A549 (cell line): Measurements from ENCODE around the gene C16orf78.

Experiments
- JUNB ChIP-seq: fragments of >200 bp; sonication (Bioruptor Twin); formaldehyde crosslinking; IDR thresholded peaks from 2 replicates; pipeline ENCODE4 v1.6.1; 2016
- MAFK ChIP-seq: fragments of 450-650 bp; IDR thresholded peaks from 2 replicates; pipeline ENCODE4 v1.6.1; 2014; ENCODE audit not compliant: partially characterized antibody
- POLR2A ChIP-seq: IDR thresholded peaks from 2 replicates; pipeline ENCODE4 v1.6.1; 2012; ENCODE audit warnings: mild to moderate bottlenecking, low read length
- TF ChIP-seq, protein P1 (sequence below): fragments of >200 bp; sonication (Bioruptor Twin); formaldehyde crosslinking; IDR thresholded peaks from 3 replicates; pipeline ENCODE4 v1.5.1; 2016
- TF ChIP-seq, protein P2 (sequence below): fragments of 250-450 bp; sonication (Bioruptor Pico); IDR thresholded peaks from 2 replicates; pipeline ENCODE4 v1.5.0; 2021; ENCODE audit warnings: mild to moderate bottlenecking, moderate library complexity, borderline replicate concordance
- TF ChIP-seq, protein P3 (sequence below): fragments of 450-650 bp; IDR thresholded peaks from 2 replicates; pipeline ENCODE4 v1.6.1; 2014; ENCODE audit warnings: antibody characterized with exemption
- TF ChIP-seq, protein P4 (sequence below): fragments of 200-600 bp; sonication (generic); IDR thresholded peaks from 2 replicates; pipeline ENCODE4 v1.6.1; 2016; ENCODE audit warnings: antibody characterized with exemption, mild to moderate bottlenecking, moderate library complexity

- no peak for TF ChIP-seq JUNB
- TF ChIP-seq, protein P1, sequence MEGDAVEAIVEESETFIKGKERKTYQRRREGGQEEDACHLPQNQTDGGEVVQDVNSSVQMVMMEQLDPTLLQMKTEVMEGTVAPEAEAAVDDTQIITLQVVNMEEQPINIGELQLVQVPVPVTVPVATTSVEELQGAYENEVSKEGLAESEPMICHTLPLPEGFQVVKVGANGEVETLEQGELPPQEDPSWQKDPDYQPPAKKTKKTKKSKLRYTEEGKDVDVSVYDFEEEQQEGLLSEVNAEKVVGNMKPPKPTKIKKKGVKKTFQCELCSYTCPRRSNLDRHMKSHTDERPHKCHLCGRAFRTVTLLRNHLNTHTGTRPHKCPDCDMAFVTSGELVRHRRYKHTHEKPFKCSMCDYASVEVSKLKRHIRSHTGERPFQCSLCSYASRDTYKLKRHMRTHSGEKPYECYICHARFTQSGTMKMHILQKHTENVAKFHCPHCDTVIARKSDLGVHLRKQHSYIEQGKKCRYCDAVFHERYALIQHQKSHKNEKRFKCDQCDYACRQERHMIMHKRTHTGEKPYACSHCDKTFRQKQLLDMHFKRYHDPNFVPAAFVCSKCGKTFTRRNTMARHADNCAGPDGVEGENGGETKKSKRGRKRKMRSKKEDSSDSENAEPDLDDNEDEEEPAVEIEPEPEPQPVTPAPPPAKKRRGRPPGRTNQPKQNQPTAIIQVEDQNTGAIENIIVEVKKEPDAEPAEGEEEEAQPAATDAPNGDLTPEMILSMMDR: no peak
- no peak for TF ChIP-seq POLR2A
- TF ChIP-seq, protein P2, sequence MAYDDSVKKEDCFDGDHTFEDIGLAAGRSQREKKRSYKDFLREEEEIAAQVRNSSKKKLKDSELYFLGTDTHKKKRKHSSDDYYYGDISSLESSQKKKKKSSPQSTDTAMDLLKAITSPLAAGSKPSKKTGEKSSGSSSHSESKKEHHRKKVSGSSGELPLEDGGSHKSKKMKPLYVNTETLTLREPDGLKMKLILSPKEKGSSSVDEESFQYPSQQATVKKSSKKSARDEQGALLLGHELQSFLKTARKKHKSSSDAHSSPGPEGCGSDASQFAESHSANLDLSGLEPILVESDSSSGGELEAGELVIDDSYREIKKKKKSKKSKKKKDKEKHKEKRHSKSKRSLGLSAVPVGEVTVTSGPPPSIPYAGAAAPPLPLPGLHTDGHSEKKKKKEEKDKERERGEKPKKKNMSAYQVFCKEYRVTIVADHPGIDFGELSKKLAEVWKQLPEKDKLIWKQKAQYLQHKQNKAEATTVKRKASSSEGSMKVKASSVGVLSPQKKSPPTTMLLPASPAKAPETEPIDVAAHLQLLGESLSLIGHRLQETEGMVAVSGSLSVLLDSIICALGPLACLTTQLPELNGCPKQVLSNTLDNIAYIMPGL (CRISPR knock-in tag): no peak
- TF ChIP-seq MAFK: no peak
- TF ChIP-seq, protein P3, sequence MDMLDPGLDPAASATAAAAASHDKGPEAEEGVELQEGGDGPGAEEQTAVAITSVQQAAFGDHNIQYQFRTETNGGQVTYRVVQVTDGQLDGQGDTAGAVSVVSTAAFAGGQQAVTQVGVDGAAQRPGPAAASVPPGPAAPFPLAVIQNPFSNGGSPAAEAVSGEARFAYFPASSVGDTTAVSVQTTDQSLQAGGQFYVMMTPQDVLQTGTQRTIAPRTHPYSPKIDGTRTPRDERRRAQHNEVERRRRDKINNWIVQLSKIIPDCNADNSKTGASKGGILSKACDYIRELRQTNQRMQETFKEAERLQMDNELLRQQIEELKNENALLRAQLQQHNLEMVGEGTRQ: no peak
- TF ChIP-seq, protein P4, sequence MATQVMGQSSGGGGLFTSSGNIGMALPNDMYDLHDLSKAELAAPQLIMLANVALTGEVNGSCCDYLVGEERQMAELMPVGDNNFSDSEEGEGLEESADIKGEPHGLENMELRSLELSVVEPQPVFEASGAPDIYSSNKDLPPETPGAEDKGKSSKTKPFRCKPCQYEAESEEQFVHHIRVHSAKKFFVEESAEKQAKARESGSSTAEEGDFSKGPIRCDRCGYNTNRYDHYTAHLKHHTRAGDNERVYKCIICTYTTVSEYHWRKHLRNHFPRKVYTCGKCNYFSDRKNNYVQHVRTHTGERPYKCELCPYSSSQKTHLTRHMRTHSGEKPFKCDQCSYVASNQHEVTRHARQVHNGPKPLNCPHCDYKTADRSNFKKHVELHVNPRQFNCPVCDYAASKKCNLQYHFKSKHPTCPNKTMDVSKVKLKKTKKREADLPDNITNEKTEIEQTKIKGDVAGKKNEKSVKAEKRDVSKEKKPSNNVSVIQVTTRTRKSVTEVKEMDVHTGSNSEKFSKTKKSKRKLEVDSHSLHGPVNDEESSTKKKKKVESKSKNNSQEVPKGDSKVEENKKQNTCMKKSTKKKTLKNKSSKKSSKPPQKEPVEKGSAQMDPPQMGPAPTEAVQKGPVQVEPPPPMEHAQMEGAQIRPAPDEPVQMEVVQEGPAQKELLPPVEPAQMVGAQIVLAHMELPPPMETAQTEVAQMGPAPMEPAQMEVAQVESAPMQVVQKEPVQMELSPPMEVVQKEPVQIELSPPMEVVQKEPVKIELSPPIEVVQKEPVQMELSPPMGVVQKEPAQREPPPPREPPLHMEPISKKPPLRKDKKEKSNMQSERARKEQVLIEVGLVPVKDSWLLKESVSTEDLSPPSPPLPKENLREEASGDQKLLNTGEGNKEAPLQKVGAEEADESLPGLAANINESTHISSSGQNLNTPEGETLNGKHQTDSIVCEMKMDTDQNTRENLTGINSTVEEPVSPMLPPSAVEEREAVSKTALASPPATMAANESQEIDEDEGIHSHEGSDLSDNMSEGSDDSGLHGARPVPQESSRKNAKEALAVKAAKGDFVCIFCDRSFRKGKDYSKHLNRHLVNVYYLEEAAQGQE: no peak
Observed at GRCh38 chr16:49327466-49327865, 46.1 kb upstream of the C16orf78 start.
